ENCODE data around the gene SNRNP25. TPM values are rescaled to one million over a fixed set of nuclear protein-coding genes. Genes with fewer than 3 reads are reported as not detected.

SNRNP25 gene
- total RNA-seq = 37.0 and 46.4 TPM in 2 replicates

DNA sequence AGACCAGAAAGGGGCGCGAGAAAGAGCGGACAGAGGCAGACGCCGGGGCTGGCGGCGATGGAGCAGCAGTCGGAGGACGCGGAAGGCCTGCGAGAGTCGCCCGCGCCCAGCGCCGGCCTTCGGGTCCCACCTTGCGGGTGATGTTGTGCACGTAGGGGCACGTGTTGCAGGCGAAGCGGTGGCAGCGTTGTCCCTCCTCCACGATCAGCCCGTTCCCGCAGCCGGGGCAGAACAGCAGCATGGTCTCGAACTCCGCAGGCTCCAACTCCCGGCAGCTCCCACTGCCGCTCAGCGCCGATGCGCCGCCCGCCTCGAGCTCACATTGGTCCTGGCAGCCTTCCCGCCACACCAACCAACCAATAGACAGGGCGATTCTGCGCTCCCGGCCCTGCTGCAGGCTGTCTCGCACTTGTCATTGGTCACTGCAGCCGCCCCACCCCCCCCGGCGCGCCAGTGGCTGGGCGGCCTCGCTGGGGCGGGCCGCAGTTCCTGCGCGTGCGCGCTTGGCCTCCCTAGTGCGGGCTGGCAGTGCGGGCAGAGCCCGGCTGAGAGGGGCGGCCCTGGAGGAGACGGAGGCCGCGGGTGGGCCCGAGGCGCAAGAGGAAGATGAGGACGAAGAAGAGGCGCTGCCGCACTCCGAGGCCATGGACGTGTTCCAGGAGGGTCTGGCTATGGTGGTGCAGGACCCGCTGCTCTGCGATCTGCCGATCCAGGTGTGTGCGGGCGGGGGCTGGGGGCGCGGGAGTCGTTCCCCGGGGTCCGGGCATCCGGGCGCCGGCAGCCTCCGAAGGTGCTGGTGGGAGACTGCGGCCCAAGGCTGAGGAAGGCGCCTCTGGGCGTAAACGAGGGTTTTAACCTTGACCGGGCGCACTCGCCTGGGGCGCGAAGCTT is at the start of gene SNRNP25, which contains the start of gene POLR3K:
SNRNP25 (plus strand) TSS at position 483 of the 891 bp plus-strand sequence; CDS start at position 672, 189 bp downstream.
POLR3K (minus strand) TSS at position 263 of the 891 bp plus-strand sequence; CDS start at position 241, 22 bp downstream.

DNA sequence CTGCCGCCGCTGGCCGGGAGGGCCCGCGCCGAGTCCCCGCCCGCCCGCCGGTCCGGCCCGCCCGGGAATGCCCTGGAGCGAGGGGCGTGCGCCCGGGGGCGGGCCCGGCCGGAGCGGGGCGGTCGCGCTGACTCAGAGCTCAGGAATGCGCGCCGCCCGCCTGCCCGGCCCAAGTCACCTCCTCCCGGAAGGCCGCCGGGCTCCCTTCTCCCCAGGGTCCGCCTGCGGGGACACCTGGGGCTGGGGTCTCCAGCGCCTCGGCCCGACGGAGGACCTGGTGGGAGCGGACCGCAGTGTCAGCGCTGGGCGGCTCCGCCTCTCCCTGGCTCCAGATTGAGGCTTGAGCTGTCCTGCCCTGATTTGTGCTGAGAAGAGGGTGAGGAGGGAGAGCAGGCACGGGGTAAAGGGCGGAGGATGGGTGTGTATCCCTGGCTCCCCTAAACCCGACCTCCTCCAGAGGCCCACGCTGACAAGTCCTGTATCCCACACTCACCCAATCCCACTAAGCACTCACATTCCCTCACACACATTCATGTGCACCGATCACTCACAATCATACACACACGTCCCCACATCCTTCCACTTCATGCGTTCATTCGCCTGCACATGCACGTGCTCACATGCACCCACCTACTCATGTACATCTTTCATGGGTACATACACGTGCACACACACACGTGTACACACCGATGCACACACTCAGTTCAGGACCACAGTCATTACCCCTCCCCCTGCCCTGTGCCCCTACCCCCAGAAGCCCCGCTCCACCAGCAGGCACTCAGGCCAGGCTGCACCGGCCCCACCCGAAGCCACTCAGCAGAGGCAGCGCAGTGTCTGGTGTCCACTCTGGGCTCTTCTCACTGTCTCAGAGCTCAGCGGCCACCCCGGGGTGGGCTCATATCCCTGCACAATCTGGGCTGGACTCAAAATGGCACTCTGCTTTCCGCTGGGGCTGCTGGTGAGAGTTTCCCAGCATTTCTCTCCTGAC is 19.2 kb downstream of the SNRNP25 start, which contains the start of gene RHBDF1:
RHBDF1 (minus strand) TSS at position 71 of the 988 bp plus-strand sequence. CDS start 7,616 bp downstream, outside the sequence.

DNA sequence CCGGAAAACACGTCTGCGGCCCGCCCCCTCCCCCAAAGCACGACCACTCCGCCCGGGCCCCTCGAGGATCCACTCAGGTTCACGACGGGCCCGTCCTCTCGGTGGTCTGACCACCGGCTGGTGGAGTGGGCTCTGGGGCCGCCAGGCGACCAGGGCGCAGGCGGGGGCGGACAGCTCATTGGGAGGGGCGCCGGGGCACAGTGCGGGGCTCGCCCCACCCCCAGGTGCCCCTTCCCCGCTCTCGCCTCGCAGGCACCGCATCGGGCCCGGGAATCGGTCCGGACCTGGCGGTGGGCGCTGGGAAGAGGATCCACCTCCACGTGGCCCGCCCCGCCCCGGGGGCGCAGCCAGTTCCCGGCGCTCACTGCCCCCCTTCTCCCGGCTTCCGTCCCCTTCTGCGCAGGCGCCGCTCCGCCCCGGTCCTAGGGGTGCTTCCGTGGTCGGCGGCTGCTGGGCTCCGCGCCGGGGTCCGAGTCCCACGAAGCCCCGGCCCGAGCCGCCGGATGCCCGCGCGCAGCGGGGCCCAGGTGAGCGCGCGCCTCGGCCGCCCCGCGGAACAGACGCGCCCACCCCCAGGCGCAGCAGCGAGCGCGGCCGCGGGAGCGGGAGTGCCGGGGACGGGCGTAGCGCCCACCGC is 24.3 kb downstream of the SNRNP25 start, which contains the start of gene MPG:
MPG (plus strand) TSS at position 419 of the 637 bp plus-strand sequence; CDS start at position 504, 85 bp downstream.

Other genes starting within 250 kb of the SNRNP25 start
- gene POLR3K, start 220 bp upstream of the SNRNP25 start, total RNA-seq = 8.2 and 10.4 TPM in 2 replicates
- 16.6 and 19.5 TPM in 2 replicates for gene RHBDF1, start 18.8 kb downstream of the SNRNP25 start, total RNA-seq
- 133 and 217 TPM in 2 replicates for gene MPG, start 24.4 kb downstream of the SNRNP25 start, total RNA-seq
- gene NPRL3, start 84.8 kb downstream of the SNRNP25 start, total RNA-seq = 5.6 and 5.8 TPM in 2 replicates
- gene HBZ, start 98.8 kb downstream of the SNRNP25 start, total RNA-seq = not detected in 2 replicates
- not detected in 2 replicates for gene HBM, start 112.2 kb downstream of the SNRNP25 start, total RNA-seq
- not detected in 2 replicates for gene HBA2, start 119.0 kb downstream of the SNRNP25 start, total RNA-seq
- gene HBA1, start 122.9 kb downstream of the SNRNP25 start, total RNA-seq = not detected in 2 replicates
- 0.61 and 3.9 TPM in 2 replicates for gene HBQ1, start 126.6 kb downstream of the SNRNP25 start, total RNA-seq
- 36.7 and 48.8 TPM in 2 replicates for gene LUC7L, start 175.6 kb downstream of the SNRNP25 start, total RNA-seq
- gene FAM234A, start 181.0 kb downstream of the SNRNP25 start, total RNA-seq = 46.1 and 58.7 TPM in 2 replicates
- 0.97 and 1.5 TPM in 2 replicates for gene RGS11, start 222.1 kb downstream of the SNRNP25 start, total RNA-seq
- 0.61 and 4.2 TPM in 2 replicates for gene ARHGDIG, start 226.8 kb downstream of the SNRNP25 start, total RNA-seq
- gene PDIA2, start 229.3 kb downstream of the SNRNP25 start, total RNA-seq = not detected in 2 replicates